Prostate gland (tissue), 2 donors: ENCODE results near the gene PANK4.

Source experiments
- CTCF ChIP-seq, 4 experiments: fragments of 200-600 bp in 2 of 4; fragments of 450-650 bp in 2 of 4; sonication (generic) in 2 of 4; IDR thresholded peaks; 1 replicate in 3 of 4; 2 replicates in 1 of 4; pipeline ENCODE4 v1.5.1; 2016 to 2019; ENCODE audit warnings: antibody characterized with exemption in 4 of 4, mild to moderate bottlenecking in 2 of 4, moderate library complexity in 2 of 4
- POLR2AphosphoS5 ChIP-seq: sonication (generic); formaldehyde crosslinking; IDR thresholded peaks from one replicate; pipeline ENCODE4 v1.6.1; 2017; ENCODE audit warnings: antibody characterized with exemption

GRCh38 chr1:2528016-2528415 lies 1.6 kb upstream of the PANK4 start:
- TF ChIP-seq POLR2AphosphoS5 (no peak), CTCF (IDR thresholded peaks at IDR 0.05) (no peak)
